Measurements from ENCODE around the gene P2RX5.

DNA sequence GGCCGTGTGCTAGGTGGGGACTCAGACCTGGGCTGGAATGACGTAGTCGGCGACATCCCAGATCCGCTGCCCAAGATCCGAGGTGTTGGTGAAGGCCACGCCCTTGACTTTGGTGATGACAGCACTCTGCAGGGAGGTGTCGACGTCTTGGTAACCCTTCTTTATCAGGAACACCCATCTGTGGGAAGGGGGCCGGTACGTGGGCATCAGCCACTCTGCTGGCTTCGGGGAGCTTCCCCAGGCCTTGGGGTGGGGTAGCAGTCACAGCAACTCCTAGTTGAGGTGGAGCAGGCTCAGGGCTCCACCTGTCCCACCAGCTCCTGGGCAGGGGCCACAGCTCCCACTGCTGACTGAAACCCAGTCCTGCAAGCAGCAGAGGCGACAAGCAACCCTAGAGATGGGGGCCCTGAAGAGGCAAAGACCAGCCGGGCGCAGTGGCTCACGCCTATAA lies 4.3 kb downstream of the P2RX5 start:
- TF ChIP-seq, protein P1, sequence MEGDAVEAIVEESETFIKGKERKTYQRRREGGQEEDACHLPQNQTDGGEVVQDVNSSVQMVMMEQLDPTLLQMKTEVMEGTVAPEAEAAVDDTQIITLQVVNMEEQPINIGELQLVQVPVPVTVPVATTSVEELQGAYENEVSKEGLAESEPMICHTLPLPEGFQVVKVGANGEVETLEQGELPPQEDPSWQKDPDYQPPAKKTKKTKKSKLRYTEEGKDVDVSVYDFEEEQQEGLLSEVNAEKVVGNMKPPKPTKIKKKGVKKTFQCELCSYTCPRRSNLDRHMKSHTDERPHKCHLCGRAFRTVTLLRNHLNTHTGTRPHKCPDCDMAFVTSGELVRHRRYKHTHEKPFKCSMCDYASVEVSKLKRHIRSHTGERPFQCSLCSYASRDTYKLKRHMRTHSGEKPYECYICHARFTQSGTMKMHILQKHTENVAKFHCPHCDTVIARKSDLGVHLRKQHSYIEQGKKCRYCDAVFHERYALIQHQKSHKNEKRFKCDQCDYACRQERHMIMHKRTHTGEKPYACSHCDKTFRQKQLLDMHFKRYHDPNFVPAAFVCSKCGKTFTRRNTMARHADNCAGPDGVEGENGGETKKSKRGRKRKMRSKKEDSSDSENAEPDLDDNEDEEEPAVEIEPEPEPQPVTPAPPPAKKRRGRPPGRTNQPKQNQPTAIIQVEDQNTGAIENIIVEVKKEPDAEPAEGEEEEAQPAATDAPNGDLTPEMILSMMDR (IDR thresholded peaks at IDR 0.05), result no peak
- TF ChIP-seq POLR2A (IDR thresholded peaks at IDR 0.05), result no peak
- no peak for TF ChIP-seq EP300 (IDR thresholded peaks at IDR 0.05)

Measured in ovary (tissue), 3 donors.